ENCODE measurements around the gene ADAMTS8.

Gene ADAMTS8

DNA sequence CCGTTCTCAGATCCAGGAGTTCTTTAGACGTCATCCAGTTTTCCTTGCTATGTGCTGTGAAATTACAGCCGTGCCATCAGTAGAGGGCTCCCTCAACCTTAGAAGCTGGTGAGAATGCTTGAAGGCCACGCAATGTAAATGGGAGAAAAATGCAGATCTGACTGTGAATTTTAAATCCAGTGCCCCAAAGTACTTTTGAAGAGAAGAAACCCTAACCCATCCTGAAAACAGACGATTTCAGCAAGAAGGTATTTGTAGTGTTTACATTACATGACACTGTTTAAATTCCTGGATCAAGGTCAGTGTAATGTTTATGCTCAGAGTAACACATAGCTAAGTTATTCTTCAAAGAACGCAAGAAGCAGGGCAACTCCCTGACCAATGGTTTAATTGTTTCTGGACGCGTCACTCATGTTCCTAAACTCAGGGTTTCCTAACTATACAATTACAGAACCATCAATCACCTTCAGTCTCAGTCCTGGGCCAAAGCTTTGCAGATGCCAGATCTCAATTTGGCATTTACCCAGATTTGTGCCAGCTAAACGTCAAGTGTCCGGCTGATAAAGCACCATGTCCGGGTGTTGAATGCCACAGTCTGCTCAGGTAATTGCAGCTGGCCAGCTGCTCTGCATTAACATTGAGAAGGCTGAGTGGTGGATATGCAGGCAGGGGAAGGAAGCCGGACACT is 38.2 kb downstream of the ADAMTS8 start:
- DNase-seq: no peak

DNA sequence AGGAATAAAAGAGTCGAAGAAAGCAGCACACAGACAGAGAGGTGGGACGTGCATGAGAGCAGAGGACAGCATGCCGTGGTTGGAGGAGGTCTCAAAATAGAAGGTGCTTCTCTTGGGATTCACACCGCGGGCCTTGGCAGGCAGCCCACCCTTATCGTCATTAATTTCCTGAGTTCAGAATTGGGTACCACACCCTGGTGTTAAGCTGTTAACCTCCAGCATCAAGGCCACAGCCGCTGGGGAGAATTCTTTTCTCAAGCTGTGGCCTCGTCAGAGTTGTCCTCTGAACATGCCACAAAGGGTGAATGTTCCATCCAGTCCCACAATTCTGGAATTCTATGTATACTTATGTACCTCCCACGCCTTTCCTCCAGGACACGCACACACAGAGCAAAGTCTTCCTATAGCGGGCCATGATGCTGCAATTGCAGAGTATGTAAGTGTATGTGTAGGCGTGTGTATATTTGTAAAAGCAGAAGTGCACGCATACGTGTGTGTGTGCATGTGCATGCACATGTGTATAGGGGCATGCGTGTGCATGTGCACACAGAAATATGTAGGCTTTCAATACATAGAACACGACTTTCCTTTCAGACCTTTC is 39.0 kb downstream of the ADAMTS8 start:
- DNase-seq: peak; percentile 37

DNA sequence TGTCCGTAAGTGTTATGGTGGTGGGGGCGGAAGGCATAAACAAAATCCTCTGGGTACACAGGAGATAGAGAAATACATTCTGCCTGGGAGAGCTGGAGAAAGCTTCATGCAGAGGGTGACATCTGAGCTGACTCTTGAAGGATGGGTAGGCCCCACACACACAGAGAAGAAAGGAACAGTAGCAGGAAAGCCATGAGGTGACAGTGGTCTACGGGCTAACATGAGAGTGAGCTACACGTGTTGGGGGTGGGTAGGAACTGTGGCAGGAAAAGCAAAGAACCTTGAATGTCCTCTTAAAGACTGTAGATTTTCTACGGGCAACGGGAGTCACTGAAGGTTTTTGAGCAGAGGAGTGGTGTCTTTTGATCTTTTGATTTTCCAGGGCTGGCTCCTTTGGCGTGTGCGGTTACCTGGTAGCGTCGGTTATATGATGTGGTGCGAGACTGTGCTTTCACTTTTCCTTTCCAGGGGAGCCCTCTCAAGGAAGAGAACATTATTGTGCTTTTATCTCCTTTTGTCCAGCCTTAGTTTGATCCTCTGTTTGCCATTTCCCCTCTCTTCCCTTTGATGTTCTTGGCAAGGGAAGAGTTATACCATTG is 39.7 kb downstream of the ADAMTS8 start:
- peak; percentile 4 for DNase-seq

DNA sequence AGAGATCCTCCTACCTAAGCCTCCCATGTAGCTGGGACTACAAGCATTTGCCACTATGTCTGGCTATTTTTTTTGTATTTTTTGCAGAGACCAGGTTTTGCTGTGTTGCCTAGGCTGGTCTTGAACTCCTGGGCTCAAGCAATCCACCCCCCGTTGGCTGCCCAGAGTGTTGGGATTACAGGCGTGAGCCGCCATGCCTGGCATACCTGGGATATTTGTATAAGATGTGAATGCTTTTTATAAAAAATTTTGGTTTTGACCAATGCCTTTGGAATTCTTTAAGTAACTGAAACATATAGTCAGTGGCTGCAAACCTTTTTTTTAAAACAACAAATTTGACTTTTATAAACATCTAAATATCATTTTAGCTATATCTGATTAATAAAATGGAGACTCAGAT is 42.4 kb downstream of the ADAMTS8 start:
- DNase-seq: no peak

DNA sequence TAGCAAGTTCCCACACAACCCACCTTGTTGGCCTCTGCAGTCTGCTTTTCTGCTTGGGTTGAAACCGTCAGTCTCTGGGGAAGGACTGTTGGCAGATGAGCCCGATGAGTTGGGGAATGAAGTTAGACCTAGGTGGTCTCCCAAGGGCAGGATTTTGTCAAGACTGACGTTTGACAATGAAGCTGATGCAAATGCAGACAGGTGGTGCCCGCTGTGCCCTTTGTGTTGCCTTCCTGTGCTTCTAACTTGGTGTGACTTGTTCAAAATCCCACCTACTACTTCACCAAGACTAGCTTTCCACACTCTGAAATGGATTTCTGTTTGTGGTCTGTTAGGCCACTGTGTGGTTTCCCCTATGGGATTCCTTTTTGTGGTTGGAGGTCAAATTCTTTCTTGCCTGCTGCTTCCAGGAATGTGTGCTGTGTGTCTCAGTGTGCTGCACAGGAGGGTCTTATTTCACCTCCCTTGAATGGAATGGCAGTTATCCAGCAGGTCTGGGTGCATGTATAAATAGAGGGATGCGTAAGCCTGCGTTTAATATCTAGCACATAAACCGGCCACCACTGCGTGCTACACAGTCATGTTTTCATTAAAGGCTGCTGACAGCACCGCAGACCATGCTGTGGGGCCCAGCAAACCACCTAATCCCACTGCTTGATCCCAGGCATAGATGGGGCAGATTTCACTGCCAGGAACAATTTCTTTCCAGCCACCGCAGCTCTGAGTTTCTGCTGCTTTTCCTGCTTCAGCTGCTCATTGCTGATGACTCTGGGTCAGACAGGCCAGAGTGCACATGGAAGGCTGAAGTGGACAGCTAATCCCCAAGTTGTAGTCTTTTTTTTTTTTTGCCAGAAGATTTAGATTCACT is 44.8 kb downstream of the ADAMTS8 start:
- DNase-seq: no peak

DNA sequence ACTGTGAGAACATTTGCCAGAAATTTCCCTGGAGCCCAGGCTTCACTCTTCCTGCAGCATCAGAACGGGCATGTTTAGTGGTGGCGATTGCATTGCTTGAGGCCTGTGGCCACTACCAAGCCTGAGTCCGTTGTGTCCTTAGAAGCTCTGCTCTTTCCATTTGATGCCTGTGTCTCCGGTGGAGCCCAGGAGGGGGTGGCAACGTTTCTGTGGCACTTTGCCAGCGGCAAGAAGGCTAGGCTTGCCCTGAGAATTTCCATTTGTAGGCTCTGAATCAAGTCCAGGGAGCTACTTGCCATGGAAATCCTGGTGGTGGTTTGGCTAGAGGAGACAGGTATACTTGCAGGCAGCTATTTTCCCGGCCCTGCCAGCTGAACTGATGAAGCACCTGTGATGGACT is 47.1 kb downstream of the ADAMTS8 start:
- no peak for DNase-seq

DNA sequence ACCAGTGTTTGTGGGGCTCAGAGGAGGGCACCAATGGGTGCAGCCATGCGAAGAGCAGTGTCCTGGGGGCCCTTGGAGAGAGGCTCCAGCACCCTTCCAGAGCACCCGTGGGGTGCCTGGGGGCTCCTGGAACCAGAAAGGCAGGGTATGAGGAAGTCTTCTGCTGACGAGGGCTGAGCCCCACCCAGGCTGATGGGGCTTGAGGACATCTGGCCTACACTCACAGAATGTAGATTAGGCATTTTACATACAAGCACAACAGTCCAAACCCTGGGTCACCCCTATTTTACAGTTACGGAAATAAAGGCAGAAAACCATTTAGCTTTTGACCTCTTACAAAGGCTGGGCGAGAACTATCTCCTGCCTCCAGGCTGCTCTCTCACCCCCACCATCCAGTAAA is 47.6 kb downstream of the ADAMTS8 start:
- DNase-seq: no peak

DNA sequence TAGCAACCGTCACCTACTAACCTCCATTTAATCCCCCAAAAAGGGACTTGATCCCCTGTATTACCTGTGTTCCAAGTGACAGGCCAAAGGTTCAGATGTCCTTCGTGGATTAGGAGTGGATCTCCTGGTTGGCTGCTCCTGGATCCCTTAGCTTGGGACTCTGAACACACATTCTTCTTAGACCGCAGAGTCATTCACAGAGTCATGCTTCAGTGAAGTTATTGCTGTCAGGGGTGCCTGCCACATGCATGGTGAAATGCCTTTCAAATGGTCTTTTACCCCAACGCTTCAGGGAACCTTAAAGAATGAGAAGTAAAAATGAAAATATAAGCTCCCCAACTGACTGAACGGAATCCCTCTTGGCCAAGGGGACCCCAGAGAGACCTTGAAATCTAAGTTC is 49.1 kb downstream of the ADAMTS8 start:
- no peak for DNase-seq

DNA sequence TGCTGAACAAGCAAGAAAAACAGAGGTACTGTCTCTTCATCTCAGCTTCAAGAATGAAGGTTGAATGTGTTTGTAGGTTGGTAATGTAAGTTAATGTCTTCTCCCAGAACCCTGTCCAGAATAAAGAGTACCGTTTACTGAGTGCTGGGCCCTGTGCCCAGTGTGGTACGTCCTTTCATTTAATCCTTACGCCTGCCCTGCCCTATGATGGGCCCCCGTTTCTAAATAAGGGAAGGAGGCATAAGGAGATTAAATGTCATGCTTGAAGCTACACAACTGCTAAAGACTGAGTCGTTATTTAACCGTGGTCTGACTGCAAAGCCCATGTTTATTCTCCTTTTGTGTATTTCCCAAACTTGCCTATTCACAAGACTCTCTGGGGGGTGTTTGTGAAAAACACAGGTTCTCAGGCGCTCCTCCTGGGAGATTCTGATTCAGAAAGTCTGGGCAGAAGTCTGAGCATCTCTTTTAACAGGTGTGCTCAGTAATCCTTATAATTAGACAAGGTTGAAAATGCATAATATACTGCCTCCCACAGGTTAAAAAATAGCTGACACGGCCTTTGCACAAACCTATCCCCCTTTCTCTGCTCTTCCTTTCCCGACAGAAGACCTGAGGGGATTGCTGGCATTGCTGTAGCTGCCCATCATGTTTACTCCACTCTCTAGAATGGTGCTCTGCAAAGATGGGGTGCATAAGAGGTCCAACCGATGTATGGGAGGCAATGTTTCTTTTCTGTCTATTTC is 57.4 kb downstream of the ADAMTS8 start:
- DNase-seq: no peak

DNA sequence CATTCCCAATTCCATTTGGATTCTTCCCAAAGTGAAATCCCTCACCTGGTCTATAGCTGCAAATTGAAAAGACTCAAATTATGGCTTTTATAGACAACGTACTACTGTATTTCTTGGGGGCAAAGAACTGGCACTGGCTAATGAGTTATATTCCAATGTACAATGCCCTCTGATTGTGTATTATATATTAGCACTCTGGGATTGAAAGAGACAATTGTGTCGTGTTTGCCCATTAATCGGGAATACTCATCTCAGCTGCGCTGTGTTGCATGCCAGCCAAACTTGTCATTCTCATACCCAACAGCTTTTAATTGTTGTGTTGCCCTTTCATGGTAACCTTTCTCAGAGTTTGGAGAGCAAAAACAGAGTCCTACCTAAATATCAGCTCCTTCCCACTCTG is 58.7 kb downstream of the ADAMTS8 start:
- no peak for DNase-seq

DNA sequence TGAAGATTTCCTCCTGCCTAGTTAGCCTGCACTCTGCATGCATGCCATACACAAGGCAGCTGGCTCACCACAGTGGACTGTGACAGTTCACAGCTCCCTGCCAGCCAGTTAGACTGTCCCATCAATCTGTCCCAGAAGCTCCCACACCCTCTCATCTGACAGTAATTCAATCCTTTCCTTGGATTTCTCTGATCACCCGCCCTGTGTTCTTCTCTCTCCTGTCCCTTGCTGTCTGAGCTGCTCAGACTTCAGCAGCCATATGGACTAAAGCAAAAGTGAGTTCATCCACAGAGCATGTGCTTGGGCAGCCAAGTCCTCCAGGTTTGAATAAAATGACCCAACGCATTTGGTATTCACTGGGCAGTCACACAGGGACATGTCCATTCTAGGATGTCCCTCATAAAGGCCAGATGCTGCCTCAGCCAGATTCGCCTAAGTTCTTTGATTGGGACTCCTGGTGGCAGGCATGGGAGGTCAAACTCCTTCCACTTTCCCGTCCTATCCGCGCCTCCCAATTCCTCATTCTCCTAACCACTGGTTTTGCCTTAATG is 59.2 kb downstream of the ADAMTS8 start:
- no peak for DNase-seq

DNA sequence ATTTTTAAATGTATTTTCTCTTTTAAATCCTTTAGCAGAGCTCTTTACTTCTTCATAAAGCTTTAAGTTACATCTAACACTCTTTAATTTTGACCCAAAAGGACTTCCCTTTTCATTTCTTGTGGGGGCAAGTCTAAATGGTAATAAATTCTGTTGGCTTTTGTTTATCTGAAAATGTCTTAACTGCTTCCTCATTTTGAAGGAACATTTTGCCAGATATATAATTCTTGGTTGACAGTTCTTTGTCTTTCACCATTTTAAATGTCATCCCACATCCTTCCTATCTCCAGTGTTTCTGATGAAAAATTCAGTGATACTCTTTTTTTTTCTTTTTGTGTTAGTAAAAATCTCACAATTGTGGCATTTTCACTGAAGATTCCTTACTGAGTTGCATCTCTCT is 69.0 kb downstream of the ADAMTS8 start:
- no peak for DNase-seq

DNA sequence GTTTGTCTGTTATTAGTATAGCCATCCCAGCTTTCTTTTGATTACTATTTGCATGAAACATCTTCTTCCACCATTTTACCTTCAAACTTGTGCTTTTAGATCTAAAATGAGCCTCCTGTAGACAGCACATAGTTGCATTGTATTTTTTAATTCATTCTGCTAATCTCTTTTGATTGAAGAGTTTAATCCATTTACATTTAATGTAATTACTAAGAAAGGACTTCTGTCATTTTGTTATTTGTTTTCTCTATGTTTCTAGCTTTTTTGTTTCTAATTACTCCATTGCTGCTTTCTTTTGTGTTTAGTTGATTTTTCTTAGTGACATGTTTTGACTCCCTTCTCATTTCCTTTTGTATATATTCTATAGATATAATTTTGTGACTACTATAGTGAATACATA is 70.0 kb downstream of the ADAMTS8 start:
- no peak for DNase-seq
